ENCODE data around the gene CCR6. TPM values are rescaled to one million over a fixed set of nuclear protein-coding genes. Genes with fewer than 3 reads are reported as not detected.
A peak's percentile ranks its signal among the peaks of the same experiment; 100 is the strongest.

Gene CCR6
- total and polyA plus RNA-seq, 2 donors (not counting 1 experiment from before 2014, with no cell fraction given) = not detected

- H3K9ac ChIP-seq (ENCODE audit: insufficient read depth, low read length) = no peak overlapping the region
- no peak for TF ChIP-seq EZH2 (IDR thresholded peaks at IDR 0.05; ENCODE audit: low read length, missing control alignments)
- TF ChIP-seq CTCF (conservative IDR thresholded peaks at IDR 0.05 in 1 of 2, IDR thresholded peaks at IDR 0.05 in 1 of 2; ENCODE audit: low read depth in 1 of 2, low read length in 2 of 2) = no peak
- H3K79me2 ChIP-seq (ENCODE audit: control insufficient read depth, insufficient read depth, low read length) = no peaks in the 10 kb centered on the region
- DNase-seq (ENCODE audit: low read depth in 2 of 2) = no peak
- no peak overlapping the region for H3K27ac ChIP-seq (ENCODE audit: insufficient read depth, low read length)
- H3K4me2 ChIP-seq (ENCODE audit: extremely low read depth, insufficient read depth, low read length) = no peak overlapping the region
- no peaks in the 10 kb centered on the region for H3K9me3 ChIP-seq (ENCODE audit: control insufficient read depth, insufficient read depth, low read depth, low read length)
- H3K27me3 ChIP-seq (ENCODE audit: control insufficient read depth, insufficient read depth, low read length) = no peaks in the 10 kb centered on the region
- no peaks in the 10 kb centered on the region for H3K4me1 ChIP-seq (ENCODE audit: control insufficient read depth, extremely low read depth, insufficient read depth, low read length)
- H3K36me3 ChIP-seq (ENCODE audit: control insufficient read depth, insufficient read depth, low read length) = no peaks in the 10 kb centered on the region
- H3K4me3 ChIP-seq (replicated peaks in 1 of 4; ENCODE audit: control extremely low read depth in 1 of 4, insufficient read depth in 1 of 4, low read depth in 3 of 4, low read length in 4 of 4) = no peak overlapping the region
- H4K20me1 ChIP-seq (ENCODE audit: control insufficient read depth, extremely low read depth, insufficient read depth, low read length) = no peaks in the 10 kb centered on the region
- H2AFZ ChIP-seq (ENCODE audit: low read length) = no peak overlapping the region
Measured at GRCh38 chr6:167093922-167094432, 28.9 kb upstream of the CCR6 start.

GRCh38 chr6:167094436-167094819 lies 28.5 kb upstream of the CCR6 start:
- Histone ChIP-seq H3K9ac (ENCODE audit: insufficient read depth, low read length) (no peak overlapping the region), H3K4me2 (ENCODE audit: extremely low read depth, insufficient read depth, low read length) (no peak overlapping the region), H3K4me1 (ENCODE audit: control insufficient read depth, extremely low read depth, insufficient read depth, low read length) (no peaks in the 10 kb centered on the region), H2AFZ (ENCODE audit: low read length) (no peak overlapping the region), H3K27ac (ENCODE audit: insufficient read depth, low read length) (no peak overlapping the region), H3K9me3 (ENCODE audit: control insufficient read depth, insufficient read depth, low read depth, low read length) (no peaks in the 10 kb centered on the region), H3K4me3 (replicated peaks in 1 of 4; ENCODE audit: control extremely low read depth in 1 of 4, insufficient read depth in 1 of 4, low read depth in 3 of 4, low read length in 4 of 4) (no peak overlapping the region), H3K79me2 (ENCODE audit: control insufficient read depth, insufficient read depth, low read length) (no peaks in the 10 kb centered on the region), H4K20me1 (ENCODE audit: control insufficient read depth, extremely low read depth, insufficient read depth, low read length) (no peaks in the 10 kb centered on the region), H3K27me3 (ENCODE audit: control insufficient read depth, insufficient read depth, low read length) (no peaks in the 10 kb centered on the region), H3K36me3 (ENCODE audit: control insufficient read depth, insufficient read depth, low read length) (no peaks in the 10 kb centered on the region)
- TF ChIP-seq CTCF (conservative IDR thresholded peaks at IDR 0.05 in 1 of 2, IDR thresholded peaks at IDR 0.05 in 1 of 2; ENCODE audit: low read depth in 1 of 2, low read length in 2 of 2) = no peak
- TF ChIP-seq EZH2 (IDR thresholded peaks at IDR 0.05; ENCODE audit: low read length, missing control alignments) = no peak
- DNase-seq (ENCODE audit: low read depth in 2 of 2) = peak in 1 of 2 donors; percentile 1

GRCh38 chr6:167094820-167095637 lies 27.9 kb upstream of the CCR6 start:
- Histone ChIP-seq H3K4me2 (ENCODE audit: extremely low read depth, insufficient read depth, low read length) (no peak overlapping the region), H3K79me2 (ENCODE audit: control insufficient read depth, insufficient read depth, low read length) (no peaks in the 10 kb centered on the region), H2AFZ (ENCODE audit: low read length) (no peak overlapping the region), H3K9me3 (ENCODE audit: control insufficient read depth, insufficient read depth, low read depth, low read length) (no peaks in the 10 kb centered on the region), H3K9ac (ENCODE audit: insufficient read depth, low read length) (no peak overlapping the region), H4K20me1 (ENCODE audit: control insufficient read depth, extremely low read depth, insufficient read depth, low read length) (no peaks in the 10 kb centered on the region), H3K4me1 (ENCODE audit: control insufficient read depth, extremely low read depth, insufficient read depth, low read length) (no peaks in the 10 kb centered on the region), H3K4me3 (replicated peaks in 1 of 4; ENCODE audit: control extremely low read depth in 1 of 4, insufficient read depth in 1 of 4, low read depth in 3 of 4, low read length in 4 of 4) (no peak overlapping the region), H3K36me3 (ENCODE audit: control insufficient read depth, insufficient read depth, low read length) (no peaks in the 10 kb centered on the region), H3K27ac (ENCODE audit: insufficient read depth, low read length) (no peak overlapping the region), H3K27me3 (ENCODE audit: control insufficient read depth, insufficient read depth, low read length) (no peaks in the 10 kb centered on the region)
- DNase-seq (ENCODE audit: low read depth in 2 of 2) = no peak
- TF ChIP-seq EZH2 (IDR thresholded peaks at IDR 0.05; ENCODE audit: low read length, missing control alignments) (no peak), CTCF (conservative IDR thresholded peaks at IDR 0.05 in 1 of 2, IDR thresholded peaks at IDR 0.05 in 1 of 2; ENCODE audit: low read depth in 1 of 2, low read length in 2 of 2) (no peak)
